Measurements from ENCODE around the gene COQ10B. TPM values are rescaled to one million over a fixed set of nuclear protein-coding genes. Genes with fewer than 3 reads are reported as not detected.

The COQ10B gene
- total RNA-seq, 1 experiment from 2014 or later, result 21.7 TPM

DNA sequence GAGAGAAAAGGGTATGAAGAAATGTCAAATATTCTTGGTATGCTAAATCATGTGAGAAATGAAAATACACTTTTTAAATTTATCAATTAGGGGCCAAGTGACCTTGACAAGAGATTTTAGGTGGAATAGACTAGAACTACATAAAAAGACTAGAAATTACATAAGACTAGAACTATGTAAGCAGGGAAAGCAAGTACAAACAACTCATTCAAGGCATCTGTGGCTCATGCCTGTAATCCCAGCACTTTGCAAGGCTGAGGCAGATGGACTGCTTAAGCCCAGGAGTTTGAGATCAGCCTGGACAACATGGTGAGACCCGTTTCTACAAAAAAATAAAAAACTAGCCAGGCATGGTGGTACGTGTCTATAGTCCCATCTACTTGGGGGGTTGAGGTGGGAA lies 38.8 kb upstream of the COQ10B start (continued):
- TF ChIP-seq, protein P1, sequence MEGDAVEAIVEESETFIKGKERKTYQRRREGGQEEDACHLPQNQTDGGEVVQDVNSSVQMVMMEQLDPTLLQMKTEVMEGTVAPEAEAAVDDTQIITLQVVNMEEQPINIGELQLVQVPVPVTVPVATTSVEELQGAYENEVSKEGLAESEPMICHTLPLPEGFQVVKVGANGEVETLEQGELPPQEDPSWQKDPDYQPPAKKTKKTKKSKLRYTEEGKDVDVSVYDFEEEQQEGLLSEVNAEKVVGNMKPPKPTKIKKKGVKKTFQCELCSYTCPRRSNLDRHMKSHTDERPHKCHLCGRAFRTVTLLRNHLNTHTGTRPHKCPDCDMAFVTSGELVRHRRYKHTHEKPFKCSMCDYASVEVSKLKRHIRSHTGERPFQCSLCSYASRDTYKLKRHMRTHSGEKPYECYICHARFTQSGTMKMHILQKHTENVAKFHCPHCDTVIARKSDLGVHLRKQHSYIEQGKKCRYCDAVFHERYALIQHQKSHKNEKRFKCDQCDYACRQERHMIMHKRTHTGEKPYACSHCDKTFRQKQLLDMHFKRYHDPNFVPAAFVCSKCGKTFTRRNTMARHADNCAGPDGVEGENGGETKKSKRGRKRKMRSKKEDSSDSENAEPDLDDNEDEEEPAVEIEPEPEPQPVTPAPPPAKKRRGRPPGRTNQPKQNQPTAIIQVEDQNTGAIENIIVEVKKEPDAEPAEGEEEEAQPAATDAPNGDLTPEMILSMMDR (IDR thresholded peaks at IDR 0.05), result no peak

DNA sequence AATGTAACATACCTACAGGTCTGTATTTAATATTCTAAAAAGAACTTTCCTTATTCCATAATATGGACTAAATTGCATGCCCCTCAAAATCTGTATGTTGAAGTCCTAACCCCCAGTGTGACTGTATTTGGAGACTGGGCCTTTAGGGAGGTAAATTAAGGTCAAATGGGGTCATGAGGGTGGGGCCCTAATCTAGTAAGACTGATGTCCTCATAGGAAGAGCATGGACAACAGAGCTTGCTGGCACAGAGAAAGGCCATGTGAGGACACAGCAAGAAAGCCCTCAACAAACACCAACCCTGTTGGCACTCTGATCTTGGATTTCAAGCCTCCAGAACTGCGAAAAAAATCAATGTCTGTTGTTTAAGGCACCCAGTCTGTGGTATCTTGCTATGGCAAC lies 37.1 kb upstream of the COQ10B start:
- ATAC-seq (no peak), DNase-seq (ENCODE audit: low spot score) (no peak)
- ChIA-PET CTCF (no interaction called here), POLR2A (interaction anchor here (0.8 kb wide), 1 partner anchor 9 kb away, joined by 6 read pairs; no protein-coding TSS in a partner anchor)
- no peak for TF ChIP-seq TEAD4 (CRISPR knock-in tag; IDR thresholded peaks at IDR 0.05)
- TF ChIP-seq, protein P2, sequence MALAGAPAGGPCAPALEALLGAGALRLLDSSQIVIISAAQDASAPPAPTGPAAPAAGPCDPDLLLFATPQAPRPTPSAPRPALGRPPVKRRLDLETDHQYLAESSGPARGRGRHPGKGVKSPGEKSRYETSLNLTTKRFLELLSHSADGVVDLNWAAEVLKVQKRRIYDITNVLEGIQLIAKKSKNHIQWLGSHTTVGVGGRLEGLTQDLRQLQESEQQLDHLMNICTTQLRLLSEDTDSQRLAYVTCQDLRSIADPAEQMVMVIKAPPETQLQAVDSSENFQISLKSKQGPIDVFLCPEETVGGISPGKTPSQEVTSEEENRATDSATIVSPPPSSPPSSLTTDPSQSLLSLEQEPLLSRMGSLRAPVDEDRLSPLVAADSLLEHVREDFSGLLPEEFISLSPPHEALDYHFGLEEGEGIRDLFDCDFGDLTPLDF (CRISPR knock-in tag; IDR thresholded peaks at IDR 0.05), result no peak
- Mint-ChIP-seq H3K4me1 (no peaks in the 10 kb centered on the region), H3K27me3 (ENCODE audit: low read depth) (no peaks in the 10 kb centered on the region), H3K36me3 (peaks cover 68% of the 10 kb centered on the region), H3K27ac (no peak overlapping the region), H3K9me3 (no peaks in the 10 kb centered on the region), H3K4me3 (no peak overlapping the region)

DNA sequence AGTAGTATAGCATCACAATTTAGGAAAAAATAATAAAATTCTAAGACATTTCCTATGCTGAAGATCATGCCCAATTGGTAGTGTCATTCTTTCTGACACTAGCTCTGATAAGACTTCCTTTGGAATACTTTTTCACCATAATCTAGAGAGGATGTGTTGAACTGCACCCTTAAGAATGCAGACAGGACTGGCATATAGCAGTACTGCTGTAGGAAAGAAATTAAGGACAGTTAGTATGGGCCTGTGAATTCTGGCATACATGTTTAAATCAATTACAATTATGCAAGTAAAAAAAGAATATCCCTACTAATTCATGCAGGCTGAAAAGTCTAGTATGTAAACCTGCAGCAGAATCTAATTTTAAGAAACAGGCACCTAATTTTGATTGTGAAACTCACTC lies 33.9 kb upstream of the COQ10B start:
- Mint-ChIP-seq H3K27me3 (ENCODE audit: low read depth) (no peaks in the 10 kb centered on the region), H3K9me3 (no peaks in the 10 kb centered on the region), H3K36me3 (peaks cover 64% of the 10 kb centered on the region), H3K27ac (no peak overlapping the region), H3K4me3 (no peak overlapping the region), H3K4me1 (no peaks in the 10 kb centered on the region)
- ChIA-PET CTCF (no interaction called here), POLR2A (no interaction called here)
- ATAC-seq (no peak), DNase-seq (ENCODE audit: low spot score) (no peak)
- TF ChIP-seq, protein P3, sequence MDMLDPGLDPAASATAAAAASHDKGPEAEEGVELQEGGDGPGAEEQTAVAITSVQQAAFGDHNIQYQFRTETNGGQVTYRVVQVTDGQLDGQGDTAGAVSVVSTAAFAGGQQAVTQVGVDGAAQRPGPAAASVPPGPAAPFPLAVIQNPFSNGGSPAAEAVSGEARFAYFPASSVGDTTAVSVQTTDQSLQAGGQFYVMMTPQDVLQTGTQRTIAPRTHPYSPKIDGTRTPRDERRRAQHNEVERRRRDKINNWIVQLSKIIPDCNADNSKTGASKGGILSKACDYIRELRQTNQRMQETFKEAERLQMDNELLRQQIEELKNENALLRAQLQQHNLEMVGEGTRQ (CRISPR knock-in tag; IDR thresholded peaks at IDR 0.05), result no peak
- no peak for TF ChIP-seq SMAD4 (CRISPR knock-in tag; IDR thresholded peaks at IDR 0.05)
- TF ChIP-seq, protein P2 (CRISPR knock-in tag; IDR thresholded peaks at IDR 0.05), result no peak
- no peak for TF ChIP-seq ZNF138 (CRISPR knock-in tag; conservative IDR thresholded peaks at IDR 0.05)
- no peak for TF ChIP-seq NR2C2 (CRISPR knock-in tag; IDR thresholded peaks at IDR 0.05)
- TF ChIP-seq, protein P4, sequence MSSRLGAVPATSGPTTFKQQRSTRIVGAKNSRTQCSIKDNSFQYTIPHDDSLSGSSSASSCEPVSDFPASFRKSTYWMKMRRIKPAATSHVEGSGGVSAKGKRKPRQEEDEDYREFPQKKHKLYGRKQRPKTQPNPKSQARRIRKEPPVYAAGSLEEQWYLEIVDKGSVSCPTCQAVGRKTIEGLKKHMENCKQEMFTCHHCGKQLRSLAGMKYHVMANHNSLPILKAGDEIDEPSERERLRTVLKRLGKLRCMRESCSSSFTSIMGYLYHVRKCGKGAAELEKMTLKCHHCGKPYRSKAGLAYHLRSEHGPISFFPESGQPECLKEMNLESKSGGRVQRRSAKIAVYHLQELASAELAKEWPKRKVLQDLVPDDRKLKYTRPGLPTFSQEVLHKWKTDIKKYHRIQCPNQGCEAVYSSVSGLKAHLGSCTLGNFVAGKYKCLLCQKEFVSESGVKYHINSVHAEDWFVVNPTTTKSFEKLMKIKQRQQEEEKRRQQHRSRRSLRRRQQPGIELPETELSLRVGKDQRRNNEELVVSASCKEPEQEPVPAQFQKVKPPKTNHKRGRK (CRISPR knock-in tag; IDR thresholded peaks at IDR 0.05; ENCODE audit: borderline replicate concordance), result no peak
- TF ChIP-seq, protein P5, sequence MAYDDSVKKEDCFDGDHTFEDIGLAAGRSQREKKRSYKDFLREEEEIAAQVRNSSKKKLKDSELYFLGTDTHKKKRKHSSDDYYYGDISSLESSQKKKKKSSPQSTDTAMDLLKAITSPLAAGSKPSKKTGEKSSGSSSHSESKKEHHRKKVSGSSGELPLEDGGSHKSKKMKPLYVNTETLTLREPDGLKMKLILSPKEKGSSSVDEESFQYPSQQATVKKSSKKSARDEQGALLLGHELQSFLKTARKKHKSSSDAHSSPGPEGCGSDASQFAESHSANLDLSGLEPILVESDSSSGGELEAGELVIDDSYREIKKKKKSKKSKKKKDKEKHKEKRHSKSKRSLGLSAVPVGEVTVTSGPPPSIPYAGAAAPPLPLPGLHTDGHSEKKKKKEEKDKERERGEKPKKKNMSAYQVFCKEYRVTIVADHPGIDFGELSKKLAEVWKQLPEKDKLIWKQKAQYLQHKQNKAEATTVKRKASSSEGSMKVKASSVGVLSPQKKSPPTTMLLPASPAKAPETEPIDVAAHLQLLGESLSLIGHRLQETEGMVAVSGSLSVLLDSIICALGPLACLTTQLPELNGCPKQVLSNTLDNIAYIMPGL (CRISPR knock-in tag; IDR thresholded peaks at IDR 0.05), result no peak
- TF ChIP-seq HMGA2 (CRISPR knock-in tag; IDR thresholded peaks at IDR 0.05), result no peak
- TF ChIP-seq, protein P6, sequence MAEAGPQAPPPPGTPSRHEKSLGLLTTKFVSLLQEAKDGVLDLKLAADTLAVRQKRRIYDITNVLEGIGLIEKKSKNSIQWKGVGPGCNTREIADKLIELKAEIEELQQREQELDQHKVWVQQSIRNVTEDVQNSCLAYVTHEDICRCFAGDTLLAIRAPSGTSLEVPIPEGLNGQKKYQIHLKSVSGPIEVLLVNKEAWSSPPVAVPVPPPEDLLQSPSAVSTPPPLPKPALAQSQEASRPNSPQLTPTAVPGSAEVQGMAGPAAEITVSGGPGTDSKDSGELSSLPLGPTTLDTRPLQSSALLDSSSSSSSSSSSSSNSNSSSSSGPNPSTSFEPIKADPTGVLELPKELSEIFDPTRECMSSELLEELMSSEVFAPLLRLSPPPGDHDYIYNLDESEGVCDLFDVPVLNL (CRISPR knock-in tag; IDR thresholded peaks at IDR 0.05; ENCODE audit: borderline replicate concordance, low read depth), result no peak
- no peak for TF ChIP-seq EMX1 (CRISPR knock-in tag; IDR thresholded peaks at IDR 0.05)
- TF ChIP-seq, protein P7, sequence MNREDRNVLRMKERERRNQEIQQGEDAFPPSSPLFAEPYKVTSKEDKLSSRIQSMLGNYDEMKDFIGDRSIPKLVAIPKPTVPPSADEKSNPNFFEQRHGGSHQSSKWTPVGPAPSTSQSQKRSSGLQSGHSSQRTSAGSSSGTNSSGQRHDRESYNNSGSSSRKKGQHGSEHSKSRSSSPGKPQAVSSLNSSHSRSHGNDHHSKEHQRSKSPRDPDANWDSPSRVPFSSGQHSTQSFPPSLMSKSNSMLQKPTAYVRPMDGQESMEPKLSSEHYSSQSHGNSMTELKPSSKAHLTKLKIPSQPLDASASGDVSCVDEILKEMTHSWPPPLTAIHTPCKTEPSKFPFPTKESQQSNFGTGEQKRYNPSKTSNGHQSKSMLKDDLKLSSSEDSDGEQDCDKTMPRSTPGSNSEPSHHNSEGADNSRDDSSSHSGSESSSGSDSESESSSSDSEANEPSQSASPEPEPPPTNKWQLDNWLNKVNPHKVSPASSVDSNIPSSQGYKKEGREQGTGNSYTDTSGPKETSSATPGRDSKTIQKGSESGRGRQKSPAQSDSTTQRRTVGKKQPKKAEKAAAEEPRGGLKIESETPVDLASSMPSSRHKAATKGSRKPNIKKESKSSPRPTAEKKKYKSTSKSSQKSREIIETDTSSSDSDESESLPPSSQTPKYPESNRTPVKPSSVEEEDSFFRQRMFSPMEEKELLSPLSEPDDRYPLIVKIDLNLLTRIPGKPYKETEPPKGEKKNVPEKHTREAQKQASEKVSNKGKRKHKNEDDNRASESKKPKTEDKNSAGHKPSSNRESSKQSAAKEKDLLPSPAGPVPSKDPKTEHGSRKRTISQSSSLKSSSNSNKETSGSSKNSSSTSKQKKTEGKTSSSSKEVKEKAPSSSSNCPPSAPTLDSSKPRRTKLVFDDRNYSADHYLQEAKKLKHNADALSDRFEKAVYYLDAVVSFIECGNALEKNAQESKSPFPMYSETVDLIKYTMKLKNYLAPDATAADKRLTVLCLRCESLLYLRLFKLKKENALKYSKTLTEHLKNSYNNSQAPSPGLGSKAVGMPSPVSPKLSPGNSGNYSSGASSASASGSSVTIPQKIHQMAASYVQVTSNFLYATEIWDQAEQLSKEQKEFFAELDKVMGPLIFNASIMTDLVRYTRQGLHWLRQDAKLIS (CRISPR knock-in tag; IDR thresholded peaks at IDR 0.05; ENCODE audit: borderline replicate concordance), result no peak
- TF ChIP-seq GTF2I (CRISPR knock-in tag; conservative IDR thresholded peaks at IDR 0.05), result no peak
- TF ChIP-seq, protein P8, sequence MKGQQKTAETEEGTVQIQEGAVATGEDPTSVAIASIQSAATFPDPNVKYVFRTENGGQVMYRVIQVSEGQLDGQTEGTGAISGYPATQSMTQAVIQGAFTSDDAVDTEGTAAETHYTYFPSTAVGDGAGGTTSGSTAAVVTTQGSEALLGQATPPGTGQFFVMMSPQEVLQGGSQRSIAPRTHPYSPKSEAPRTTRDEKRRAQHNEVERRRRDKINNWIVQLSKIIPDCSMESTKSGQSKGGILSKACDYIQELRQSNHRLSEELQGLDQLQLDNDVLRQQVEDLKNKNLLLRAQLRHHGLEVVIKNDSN (CRISPR knock-in tag; IDR thresholded peaks at IDR 0.05), result no peak
- TF ChIP-seq FOXK1 (CRISPR knock-in tag; IDR thresholded peaks at IDR 0.05), result no peak
- TF ChIP-seq ZNF317 (CRISPR knock-in tag; IDR thresholded peaks at IDR 0.05; ENCODE audit: borderline replicate concordance, low read depth), result no peak
- TF ChIP-seq RELA (CRISPR knock-in tag; IDR thresholded peaks at IDR 0.05; ENCODE audit: borderline replicate concordance), result no peak
- no peak for TF ChIP-seq SMAD3 (CRISPR knock-in tag; IDR thresholded peaks at IDR 0.05; ENCODE audit: borderline replicate concordance)

Data from WTC11 (cell line).